GM19239 (cell line): ENCODE results near the gene LRP1.

ENCODE experiments used
- DNase-seq: peaks from one replicate; pipeline ENCODE4 v3.0.0; 2011; ENCODE audit warnings: low spot score; ENCODE audit not compliant: insufficient read length
- FAIRE-seq: peaks from 2 replicates; lab custom pipeline; 2011; peaks lifted over from hg19 to GRCh38; lab: Jason Lieb, UNC

The LRP1 gene

DNA sequence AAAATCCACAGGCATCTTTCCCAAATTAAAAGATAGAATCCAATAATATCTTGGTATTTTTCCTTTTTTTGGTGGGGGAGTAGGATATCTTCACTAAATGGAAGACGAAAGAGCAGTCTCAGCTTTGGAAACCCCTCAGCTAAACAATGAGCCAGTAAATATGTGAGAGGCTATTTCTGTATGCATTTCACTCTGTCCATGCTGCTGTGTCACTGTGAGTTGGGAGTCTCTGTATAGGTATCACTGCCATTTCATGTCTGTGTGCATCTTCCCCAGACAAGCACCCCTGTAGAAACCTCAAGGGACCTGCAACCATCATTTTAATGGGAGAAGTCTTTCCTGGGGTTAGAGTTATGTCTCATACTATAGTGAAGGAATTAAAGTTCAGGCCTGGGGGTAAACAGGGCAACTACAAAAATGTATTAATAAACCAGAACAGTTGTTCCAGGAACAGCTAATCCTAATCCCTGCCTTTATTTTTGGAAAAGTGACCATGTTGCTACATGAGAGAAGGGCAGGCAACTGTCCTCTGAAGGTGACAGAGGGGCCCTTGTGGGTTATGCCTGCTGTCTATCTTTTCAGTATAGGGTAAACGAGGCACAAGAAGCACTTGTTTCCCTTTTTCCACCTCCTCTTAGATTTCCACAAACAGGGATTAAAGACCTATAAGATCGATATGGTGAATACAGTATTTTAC lies 134.0 kb downstream of the LRP1 start:
- DNase-seq (no peak), FAIRE-seq (no peak)
